Retinal pigment epithelial cell (primary cell): Measurements from ENCODE around the gene KREMEN1.
A peak's percentile ranks its signal among the peaks of the same experiment; 100 is the strongest.

Source experiments
- DNase-seq: peaks from one replicate; pipeline ENCODE4 v3.0.0-alpha.2; 2010; ENCODE audit warnings: low read depth
- H3K4me3 ChIP-seq: 2 replicates; pipeline ENCODE4 v1.5.1; 2011; ENCODE audit warnings: mild to moderate bottlenecking, low read length, control low read depth, moderate library complexity
- TF ChIP-seq, protein P1 (sequence below): conservative IDR thresholded peaks from 2 replicates; pipeline ENCODE4 v1.5.1; 2011; ENCODE audit warnings: low read depth, low read length, control low read depth, inconsistent platforms

Gene KREMEN1

DNA sequence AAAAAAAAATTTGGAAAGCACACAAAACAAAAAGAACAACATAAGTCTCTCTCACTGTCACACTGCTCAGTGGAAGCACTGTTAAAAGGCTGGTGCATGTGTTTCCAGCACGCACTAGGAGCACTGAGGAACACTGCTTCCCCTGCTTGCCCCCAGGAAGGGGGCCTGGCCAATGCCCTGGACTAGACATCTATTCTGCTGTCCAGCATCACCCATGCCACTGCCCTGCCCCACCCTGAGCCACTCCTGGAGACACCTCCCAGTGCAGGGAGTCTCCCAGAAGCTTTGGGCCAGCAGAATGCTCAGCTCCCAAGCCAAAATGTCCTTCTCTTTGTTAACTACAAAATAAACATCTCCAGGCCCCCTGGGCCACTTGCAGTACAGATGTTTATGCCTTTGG lies 83.1 kb downstream of the KREMEN1 start:
- TF ChIP-seq, protein P1, sequence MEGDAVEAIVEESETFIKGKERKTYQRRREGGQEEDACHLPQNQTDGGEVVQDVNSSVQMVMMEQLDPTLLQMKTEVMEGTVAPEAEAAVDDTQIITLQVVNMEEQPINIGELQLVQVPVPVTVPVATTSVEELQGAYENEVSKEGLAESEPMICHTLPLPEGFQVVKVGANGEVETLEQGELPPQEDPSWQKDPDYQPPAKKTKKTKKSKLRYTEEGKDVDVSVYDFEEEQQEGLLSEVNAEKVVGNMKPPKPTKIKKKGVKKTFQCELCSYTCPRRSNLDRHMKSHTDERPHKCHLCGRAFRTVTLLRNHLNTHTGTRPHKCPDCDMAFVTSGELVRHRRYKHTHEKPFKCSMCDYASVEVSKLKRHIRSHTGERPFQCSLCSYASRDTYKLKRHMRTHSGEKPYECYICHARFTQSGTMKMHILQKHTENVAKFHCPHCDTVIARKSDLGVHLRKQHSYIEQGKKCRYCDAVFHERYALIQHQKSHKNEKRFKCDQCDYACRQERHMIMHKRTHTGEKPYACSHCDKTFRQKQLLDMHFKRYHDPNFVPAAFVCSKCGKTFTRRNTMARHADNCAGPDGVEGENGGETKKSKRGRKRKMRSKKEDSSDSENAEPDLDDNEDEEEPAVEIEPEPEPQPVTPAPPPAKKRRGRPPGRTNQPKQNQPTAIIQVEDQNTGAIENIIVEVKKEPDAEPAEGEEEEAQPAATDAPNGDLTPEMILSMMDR: no peak
- no peak for DNase-seq
- H3K4me3 ChIP-seq: no peak overlapping the region

DNA sequence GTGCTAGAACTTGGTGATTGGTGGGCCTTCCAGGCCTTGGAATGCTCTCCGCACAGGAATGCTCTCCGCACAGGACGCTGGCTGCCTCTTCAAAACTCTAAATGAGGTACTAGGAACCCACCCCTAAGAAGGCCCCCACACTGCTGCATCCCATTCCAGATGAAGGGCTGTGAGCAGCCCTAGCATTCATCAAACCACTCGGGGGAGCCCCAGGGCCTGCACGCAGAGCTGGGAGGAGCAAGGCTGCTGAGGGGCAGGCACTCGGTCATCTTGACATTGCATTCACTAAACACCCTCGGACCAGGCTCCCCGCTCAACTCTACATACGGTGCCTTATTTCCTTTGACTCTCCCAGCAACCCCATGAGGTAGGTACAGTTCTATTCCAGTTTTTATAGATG lies 83.7 kb downstream of the KREMEN1 start:
- TF ChIP-seq, protein P1: peak; percentile 26
- no peak for DNase-seq
- H3K4me3 ChIP-seq: no peak overlapping the region

DNA sequence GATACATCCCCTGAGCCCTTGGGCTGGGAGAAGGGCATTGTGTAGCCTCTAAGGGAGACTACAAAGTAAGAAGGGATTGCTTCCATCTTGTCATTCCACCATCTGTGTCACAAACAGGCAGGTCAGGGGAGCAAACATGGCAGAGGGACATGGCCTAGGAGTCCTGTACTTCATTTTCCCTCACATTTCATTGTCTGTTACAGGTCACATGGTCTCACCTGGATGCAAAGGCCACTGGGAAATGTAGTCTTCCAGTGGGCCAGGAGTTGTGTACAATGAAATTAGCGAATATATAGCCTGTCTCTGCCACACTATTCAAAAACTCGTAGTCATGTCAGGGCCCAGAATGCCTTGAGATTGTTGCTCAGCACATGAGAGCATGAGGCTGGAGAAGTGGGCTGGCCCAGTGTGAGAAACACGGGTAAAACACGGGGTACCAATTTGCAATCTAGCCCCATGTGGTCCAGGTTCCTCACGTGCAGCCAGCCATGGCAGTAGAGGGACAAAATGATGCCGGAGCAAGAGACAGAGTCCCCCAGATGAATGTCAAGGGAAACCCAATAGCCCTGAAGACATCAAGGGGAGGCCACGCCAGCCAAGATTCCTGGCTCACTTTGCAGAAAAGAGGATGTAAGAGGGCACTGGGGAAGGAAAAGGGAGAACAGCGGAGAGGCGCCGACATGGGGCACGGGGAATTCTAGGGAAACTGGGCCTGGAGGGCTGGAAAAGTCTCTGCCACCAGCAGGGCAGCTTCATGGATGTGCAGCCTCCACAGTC lies 85.1 kb downstream of the KREMEN1 start:
- no peak for DNase-seq
- TF ChIP-seq, protein P1: no peak
- no peak overlapping the region for H3K4me3 ChIP-seq

DNA sequence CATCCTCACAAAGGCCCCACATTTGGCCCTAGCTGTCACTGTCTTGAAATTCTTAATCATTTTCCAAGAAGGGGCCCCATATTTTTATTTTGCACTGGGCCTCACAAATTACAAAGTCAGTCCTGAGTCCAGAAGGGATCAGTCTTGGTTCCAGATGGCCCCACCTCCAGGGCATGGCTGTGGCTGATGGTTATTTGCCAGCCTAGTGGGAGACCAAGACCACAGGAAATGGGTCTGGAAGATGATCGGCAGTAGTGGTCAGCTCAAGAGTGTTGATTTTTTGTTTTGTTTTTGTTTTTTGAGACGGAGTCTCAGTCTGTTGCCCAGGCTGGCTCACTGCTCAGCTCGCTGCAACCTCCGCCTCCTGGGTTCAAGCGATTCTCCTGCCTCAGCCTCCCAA lies 85.7 kb downstream of the KREMEN1 start:
- TF ChIP-seq, protein P1: no peak
- no peak overlapping the region for H3K4me3 ChIP-seq
- DNase-seq: no peak

DNA sequence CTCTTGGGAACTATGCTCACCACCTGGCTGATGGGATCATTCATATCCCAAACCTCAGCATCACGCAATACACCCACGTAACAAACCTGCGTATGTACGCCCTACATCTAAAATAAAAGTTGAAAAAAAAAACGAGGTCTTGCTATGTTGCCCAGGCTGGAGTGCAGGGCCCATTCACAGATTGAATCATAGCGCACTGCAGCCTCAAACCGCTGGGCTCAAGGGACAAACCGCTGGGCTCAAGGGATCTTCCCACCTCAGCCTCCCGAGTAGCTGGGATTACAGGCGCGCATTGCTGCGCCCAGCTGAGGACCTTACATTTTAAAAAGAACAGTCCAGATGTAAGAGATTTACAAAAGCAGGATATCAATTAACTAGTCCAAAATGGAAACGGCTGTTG lies 91.0 kb downstream of the KREMEN1 start:
- no peak for DNase-seq
- no peak overlapping the region for H3K4me3 ChIP-seq
- TF ChIP-seq, protein P1: no peak

DNA sequence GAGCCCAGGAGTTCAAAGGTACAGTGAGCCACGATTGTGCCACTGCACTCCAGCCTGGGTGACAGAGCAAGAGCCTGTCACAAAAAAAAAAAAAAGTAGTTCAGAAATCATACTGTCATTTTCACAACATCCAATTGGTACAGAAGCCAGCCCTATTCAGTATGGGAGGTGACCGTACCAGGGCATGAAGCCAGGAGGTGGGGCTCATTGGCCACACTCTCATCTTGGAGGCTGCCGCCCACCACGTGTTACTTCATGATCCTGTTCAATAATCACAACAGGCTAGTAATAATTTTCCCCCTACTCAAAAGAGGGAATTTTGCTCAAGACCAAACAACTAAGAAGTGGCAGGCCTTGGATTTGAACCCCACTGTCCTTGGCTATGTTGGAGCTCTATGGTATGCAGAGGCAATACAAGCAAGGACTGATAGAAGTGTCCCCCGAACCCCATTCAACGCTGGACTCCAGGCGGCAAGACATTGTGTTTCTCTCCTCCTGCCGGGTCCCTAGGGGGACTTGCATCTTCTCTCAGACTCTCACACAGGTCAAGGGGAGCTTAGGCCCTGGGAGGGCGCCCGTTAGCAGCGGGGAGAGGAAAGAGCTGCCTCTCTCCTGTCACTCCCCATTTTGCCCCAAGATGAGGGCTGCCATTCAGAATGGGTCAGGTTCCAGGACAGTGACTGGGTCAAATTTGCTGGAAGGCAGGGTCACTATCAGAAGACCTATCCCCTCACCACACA lies 92.7 kb downstream of the KREMEN1 start:
- DNase-seq: no peak
- H3K4me3 ChIP-seq: no peak overlapping the region
- TF ChIP-seq, protein P1: no peak

DNA sequence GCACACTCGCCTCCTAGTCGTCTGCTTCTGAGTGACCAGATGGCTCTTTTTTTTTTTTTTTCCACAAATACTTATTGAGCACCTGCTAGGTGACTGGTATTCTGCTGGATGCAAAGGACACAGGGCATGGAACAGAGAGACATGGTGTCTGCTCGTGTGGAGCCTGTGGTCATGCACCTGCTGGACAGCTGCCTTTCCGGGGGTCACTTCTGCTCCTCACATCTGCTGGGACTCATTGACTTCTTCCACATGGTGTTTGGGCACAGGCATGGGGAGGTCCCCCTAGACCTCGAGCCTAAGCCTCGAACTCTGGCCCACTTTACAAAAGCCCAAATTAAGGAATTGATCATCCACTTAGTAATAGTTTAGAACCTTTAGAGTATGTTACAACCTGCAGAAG lies 93.3 kb downstream of the KREMEN1 start:
- TF ChIP-seq, protein P1: no peak
- H3K4me3 ChIP-seq: no peak overlapping the region
- no peak for DNase-seq
